NB4 (cell line): Measurements from ENCODE around the gene SETD1B.

ENCODE experiments used
- CTCF ChIP-seq: IDR thresholded peaks from one replicate; pipeline ENCODE4 v1.5.1; 2012; ENCODE audit warnings: low read depth, low read length
- MAX ChIP-seq: IDR thresholded peaks from 2 replicates; pipeline ENCODE4 v1.6.1; 2011; ENCODE audit warnings: low read depth, low read length
- POLR2A ChIP-seq: IDR thresholded peaks from 2 replicates; pipeline ENCODE4 v1.6.1; 2011; ENCODE audit warnings: mild to moderate bottlenecking; ENCODE audit not compliant: insufficient read length; ENCODE audit errors: extremely low read depth

DNA sequence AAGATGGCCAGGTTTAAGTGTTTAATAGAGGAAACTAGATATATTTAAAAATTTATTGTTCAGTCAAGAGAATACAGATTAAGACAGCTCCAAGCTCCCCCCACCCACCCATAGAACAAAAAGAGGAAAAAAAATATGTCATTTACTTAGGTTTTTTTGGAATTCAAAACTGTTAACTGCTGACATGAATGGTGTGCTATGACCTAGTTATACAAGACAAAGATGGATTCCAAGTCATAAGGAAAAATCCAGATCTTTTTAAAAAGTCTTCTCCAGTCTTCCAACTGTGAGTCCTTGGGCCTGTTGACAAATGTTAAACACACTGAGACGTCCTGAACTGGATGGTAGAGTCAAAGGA lies 1.3 kb upstream of the SETD1B start:
- TF ChIP-seq CTCF (no peak), POLR2A (no peak), MAX (peak; percentile 45; the same call in 1 of the 2 replicates)
